GM21367 (cell line): ENCODE results near the gene SC5D.

ENCODE experiments used
- ATAC-seq: cut with Tn5 transposase; IDR thresholded peaks from one replicate; pipeline ENCODE4 v1.9.1; 2021; ENCODE audit not compliant: unreplicated experiment

Gene SC5D

DNA sequence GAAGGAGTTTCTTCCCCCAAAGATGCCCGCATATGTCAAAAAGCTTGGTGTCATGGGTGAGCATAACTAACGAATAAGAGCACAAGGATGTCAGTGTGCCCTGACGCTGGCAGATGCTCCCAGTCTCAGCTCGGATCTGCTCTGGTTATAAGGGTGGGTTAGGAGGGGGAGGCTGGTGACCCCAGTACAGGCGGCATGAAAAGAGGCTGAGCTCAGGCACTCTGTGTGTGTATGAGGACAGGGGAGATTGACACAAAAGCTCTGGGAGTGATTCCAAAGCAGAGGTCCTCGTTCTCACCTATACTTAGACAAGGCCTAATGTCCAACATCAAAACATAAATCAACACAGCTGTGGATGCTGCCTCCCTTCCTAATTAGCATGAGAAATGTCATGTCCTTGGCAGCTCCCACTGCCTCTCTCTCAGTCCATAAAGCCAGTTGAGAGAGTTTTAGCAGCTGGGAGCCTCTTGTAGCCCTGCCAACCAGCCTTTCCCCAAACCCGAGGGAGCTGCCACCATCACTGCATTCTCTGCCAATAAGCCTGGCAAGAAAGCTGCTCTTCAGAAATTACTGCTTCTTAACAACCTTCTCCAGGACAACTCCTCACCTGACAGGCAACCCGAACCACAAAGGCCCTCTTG is 59.8 kb downstream of the SC5D start:
- no peak for ATAC-seq

DNA sequence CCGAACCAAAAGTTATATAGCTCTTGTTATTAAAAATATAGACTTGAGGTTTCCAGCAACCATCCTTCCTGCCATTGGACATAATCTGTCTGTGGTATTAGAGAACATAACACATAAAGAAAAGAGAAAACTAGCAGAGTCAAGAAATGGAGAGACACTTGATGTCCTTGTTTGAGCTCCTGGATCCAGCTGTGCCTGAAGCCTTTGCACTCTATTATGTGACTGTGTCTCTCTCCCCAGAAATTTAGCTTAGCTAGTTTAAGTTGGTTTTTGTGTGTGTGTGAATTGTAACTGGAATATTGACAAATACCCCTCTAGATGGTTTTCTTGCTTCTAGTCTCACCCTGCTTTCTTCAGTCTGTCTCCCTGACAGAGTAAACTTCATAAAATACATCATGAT is 61.6 kb downstream of the SC5D start:
- no peak for ATAC-seq

DNA sequence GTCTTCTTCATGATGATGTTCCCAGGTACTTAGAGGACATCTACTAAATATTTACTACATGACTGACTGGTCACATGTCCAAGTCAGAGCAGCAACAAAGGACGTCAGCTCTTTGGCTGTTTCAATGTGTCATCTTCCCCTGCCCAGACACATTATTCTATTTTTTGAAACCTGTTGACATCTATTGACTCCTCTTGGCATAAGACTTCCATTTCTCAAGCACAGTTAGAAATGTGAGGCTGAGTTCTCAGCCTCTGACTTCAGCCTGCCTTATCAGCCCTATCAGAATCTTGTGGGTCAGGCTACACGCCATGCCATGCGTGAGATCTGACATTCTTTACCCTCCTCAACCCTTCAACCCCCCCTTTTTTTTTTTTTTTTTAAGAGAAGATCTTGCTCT is 63.8 kb downstream of the SC5D start:
- ATAC-seq, result no peak
